Ammon's horn (tissue), 1 donor: Measurements from ENCODE around the gene PPM1L.

Experiments used
- DNase-seq: peaks from one replicate; pipeline ENCODE4 v3.0.0-alpha.2; 2016; ENCODE audit warnings: low spot score

PPM1L gene

GRCh38 chr3:160852856-160853255 is 96.8 kb downstream of the PPM1L start:
- DNase-seq, result no peak

GRCh38 chr3:160856450-160856849 is 100.4 kb downstream of the PPM1L start:
- no peak for DNase-seq

- DNase-seq, result no peak
Measured at GRCh38 chr3:160857476-160858119, 101.6 kb downstream of the PPM1L start.

GRCh38 chr3:160860346-160860745 is 104.3 kb downstream of the PPM1L start:
- DNase-seq, result no peak

GRCh38 chr3:160869825-160870224 is 113.8 kb downstream of the PPM1L start:
- no peak for DNase-seq

GRCh38 chr3:160870327-160870726 is 114.3 kb downstream of the PPM1L start:
- DNase-seq, result no peak

- DNase-seq, result no peak
Measured at GRCh38 chr3:160874736-160875135, 118.7 kb downstream of the PPM1L start.

- peak; percentile 11 for DNase-seq
Measured at GRCh38 chr3:160876643-160877042, 120.6 kb downstream of the PPM1L start.

- no peak for DNase-seq
Measured at GRCh38 chr3:160879859-160880258, 123.8 kb downstream of the PPM1L start.

- no peak for DNase-seq
Measured at GRCh38 chr3:160883373-160883772, 127.3 kb downstream of the PPM1L start.

- DNase-seq, result peak; percentile 72
Measured at GRCh38 chr3:160885791-160886286, 129.8 kb downstream of the PPM1L start.

GRCh38 chr3:160886421-160886820 is 130.4 kb downstream of the PPM1L start:
- DNase-seq, result no peak

GRCh38 chr3:160893207-160893606 is 137.2 kb downstream of the PPM1L start:
- no peak for DNase-seq

GRCh38 chr3:160904691-160905090 is 148.7 kb downstream of the PPM1L start:
- no peak for DNase-seq

GRCh38 chr3:160906646-160907045 is 150.6 kb downstream of the PPM1L start:
- DNase-seq, result no peak

- no peak for DNase-seq
Measured at GRCh38 chr3:160909917-160910316, 153.9 kb downstream of the PPM1L start.

- no peak for DNase-seq
Measured at GRCh38 chr3:160911411-160911810, 155.4 kb downstream of the PPM1L start.

- no peak for DNase-seq
Measured at GRCh38 chr3:160916472-160916871, 160.4 kb downstream of the PPM1L start.

GRCh38 chr3:160919942-160920341 is 163.9 kb downstream of the PPM1L start:
- DNase-seq, result no peak

- DNase-seq, result peak; percentile 22
Measured at GRCh38 chr3:160921020-160921635, 165.1 kb downstream of the PPM1L start.

- DNase-seq, result no peak
Measured at GRCh38 chr3:160924776-160925175, 168.7 kb downstream of the PPM1L start.

GRCh38 chr3:160927620-160928019 is 171.6 kb downstream of the PPM1L start:
- no peak for DNase-seq

- no peak for DNase-seq
Measured at GRCh38 chr3:160928183-160928726, 172.2 kb downstream of the PPM1L start.
